Coronary artery (tissue), 2 donors: ENCODE data around the gene GPC2.
"Not testable (repeated sequence)": the region's sequence is repeated elsewhere in the genome, so short reads cannot be mapped to it uniquely, and the experiment has no call there.

ENCODE experiments used
- DNase-seq: peaks from one replicate; pipeline ENCODE4 v3.0.0-alpha.2; 2017; ENCODE audit warnings: low spot score
- H3K27ac ChIP-seq, 2 donors: fragments of 200-600 bp; sonication (generic); one replicate each; pipeline ENCODE4 v1.5.1; 2016 to 2019
- H3K4me3 ChIP-seq: fragments of 200-600 bp; sonication (generic); 2 replicates; pipeline ENCODE4 v1.5.1; 2016; ENCODE audit warnings: mild to moderate bottlenecking, moderate library complexity
- CTCF ChIP-seq: fragments of 200-600 bp; sonication (generic); IDR thresholded peaks from one replicate; pipeline ENCODE4 v1.5.1; 2019; ENCODE audit warnings: antibody characterized with exemption

GPC2 gene

GRCh38 chr7:100177045-100178001, at the start of gene GPC2, which contains the start of gene STAG3:
TSS of gene GPC2 (minus strand) at chr7:100177381. CDS start at chr7:100177199, 182 bp downstream.
TSS of gene STAG3 (plus strand) at chr7:100177918. CDS start at chr7:100180557, 2,639 bp downstream.
- Histone ChIP-seq H3K4me3 (peak within 1 kb of the TSS; percentile 64), H3K27ac (peak within 1 kb of the TSS in 1 of 2 donors; percentile 19)
- DNase-seq, result peak; percentile 96
- TF ChIP-seq CTCF, result no peak

- DNase-seq, H3K27ac ChIP-seq, H3K4me3 ChIP-seq: not testable (repeated sequence)
These were observed 47.7 kb upstream of the GPC2 start for GRCh38 chr7:100224891-100225290.

GRCh38 chr7:100223376-100223927, 46.3 kb upstream of the GPC2 start:
- not testable (repeated sequence) for H3K4me3 ChIP-seq

GRCh38 chr7:100222445-100223132, 45.4 kb upstream of the GPC2 start:
- DNase-seq, result no peak
- no peak overlapping the region for H3K27ac ChIP-seq
- no peak for TF ChIP-seq CTCF
- no peak overlapping the region for H3K4me3 ChIP-seq

More at GRCh38 chr7:100223376-100223927, 46.3 kb upstream of the GPC2 start:
- DNase-seq, H3K27ac ChIP-seq: not testable (repeated sequence)

- DNase-seq, result no peak
- Histone ChIP-seq H3K27ac (peak overlapping the region in 1 of 2 donors; percentile 22), H3K4me3 (no peak overlapping the region)
- TF ChIP-seq CTCF, result no peak
These were observed 44.7 kb upstream of the GPC2 start for GRCh38 chr7:100221767-100222444.

- H3K4me3 ChIP-seq, result no peak overlapping the region
- no peak for DNase-seq
- peak overlapping the region in 1 of 2 donors; percentile 22 for H3K27ac ChIP-seq
- no peak for TF ChIP-seq CTCF
These were observed 44.1 kb upstream of the GPC2 start for GRCh38 chr7:100221231-100221718.

- no peak for DNase-seq
- no peak overlapping the region for H3K4me3 ChIP-seq
- H3K27ac ChIP-seq, result peak overlapping the region in 1 of 2 donors; percentile 43
- TF ChIP-seq CTCF, result no peak
These were observed 43.5 kb upstream of the GPC2 start for GRCh38 chr7:100220586-100221230.

GRCh38 chr7:100219801-100220585, 42.8 kb upstream of the GPC2 start, which contains the start of gene PVRIG:
TSS of gene PVRIG (plus strand) at chr7:100219949. CDS start at chr7:100219971, 22 bp downstream.
- not testable (repeated sequence) for H3K4me3 ChIP-seq, DNase-seq
- peak within 1 kb of the TSS in 1 of 2 donors; percentile 43 for H3K27ac ChIP-seq
